ENCODE measurements around the gene NPBWR2. TPM values are rescaled to one million over a fixed set of nuclear protein-coding genes. Genes with fewer than 3 reads are reported as not detected.

Gene NPBWR2
- total and polyA plus RNA-seq, 9 donors, result not detected

- H3K36me3 ChIP-seq, result no peaks in the 10 kb centered on the region
- DNase-seq, result peak in 1 of 5 donors; percentile 4
- H3K9me3 ChIP-seq, result no peaks in the 10 kb centered on the region
- intact Hi-C loops (cut with DNase I), result no loop called here
- TF ChIP-seq POLR2A (IDR thresholded peaks at IDR 0.05), result no peak
- no peak for TF ChIP-seq EP300 (IDR thresholded peaks at IDR 0.05)
- no peak for TF ChIP-seq CTCF (IDR thresholded peaks at IDR 0.05)
- H3K27ac ChIP-seq, result no peak overlapping the region
- no peaks in the 10 kb centered on the region for H3K27me3 ChIP-seq
- WGBS, 3 donors, result 66 to 74% (median 73%) methylated on average over 13 of the region's 13 CpGs
- no peaks in the 10 kb centered on the region for H3K4me1 ChIP-seq (ENCODE audit: insufficient read depth)
- H3K4me3 ChIP-seq, result no peak overlapping the region
These were observed 43.6 kb upstream of the NPBWR2 start for GRCh38 chr20:64150756-64151632.

GRCh38 chr20:64149809-64150560, 42.6 kb upstream of the NPBWR2 start:
- WGBS, 3 donors, result 91 to 96% (median 92%) methylated on average over 26 of the region's 26 CpGs
- DNase-seq, result peak in 1 of 5 donors; percentile 7
- no peak overlapping the region for H3K4me3 ChIP-seq
- no peaks in the 10 kb centered on the region for H3K4me1 ChIP-seq (ENCODE audit: insufficient read depth)
- H3K9me3 ChIP-seq, result no peaks in the 10 kb centered on the region
- TF ChIP-seq CTCF (IDR thresholded peaks at IDR 0.05), result no peak
- TF ChIP-seq EP300 (IDR thresholded peaks at IDR 0.05), result no peak
- no peak for TF ChIP-seq POLR2A (IDR thresholded peaks at IDR 0.05)
- no peaks in the 10 kb centered on the region for H3K27me3 ChIP-seq
- no peaks in the 10 kb centered on the region for H3K36me3 ChIP-seq
- intact Hi-C loops (cut with DNase I), result no loop called here
- no peak overlapping the region for H3K27ac ChIP-seq

- H3K4me3 ChIP-seq, result no peak overlapping the region
- H3K9me3 ChIP-seq, result no peaks in the 10 kb centered on the region
- H3K27ac ChIP-seq, result no peak overlapping the region
- H3K36me3 ChIP-seq, result no peaks in the 10 kb centered on the region
- intact Hi-C loops (cut with DNase I), result no loop called here
- 88 to 90% (median 90%) methylated on average over 7 of the region's 7 CpGs for WGBS, 3 donors
- H3K27me3 ChIP-seq, result no peaks in the 10 kb centered on the region
- no peak for TF ChIP-seq CTCF (IDR thresholded peaks at IDR 0.05)
- no peak for TF ChIP-seq EP300 (IDR thresholded peaks at IDR 0.05)
- TF ChIP-seq POLR2A (IDR thresholded peaks at IDR 0.05), result no peak
- DNase-seq, result no peak
- H3K4me1 ChIP-seq (ENCODE audit: insufficient read depth), result no peaks in the 10 kb centered on the region
These were observed 41.8 kb upstream of the NPBWR2 start for GRCh38 chr20:64149141-64149540.

GRCh38 chr20:64148581-64148980, 41.2 kb upstream of the NPBWR2 start:
- TF ChIP-seq EP300 (IDR thresholded peaks at IDR 0.05) (no peak), CTCF (IDR thresholded peaks at IDR 0.05) (no peak), POLR2A (IDR thresholded peaks at IDR 0.05) (no peak)
- WGBS, 3 donors, result 63 to 78% (median 77%) methylated on average over 5 of the region's 5 CpGs
- Histone ChIP-seq H3K36me3 (no peaks in the 10 kb centered on the region), H3K27me3 (no peaks in the 10 kb centered on the region), H3K4me1 (ENCODE audit: insufficient read depth) (no peaks in the 10 kb centered on the region), H3K4me3 (no peak overlapping the region), H3K27ac (no peak overlapping the region), H3K9me3 (no peaks in the 10 kb centered on the region)
- no peak for DNase-seq
- intact Hi-C loops (cut with DNase I), result no loop called here
